Tibial artery (tissue), 4 donors: ENCODE measurements around the gene RAB9A.

Experiments used
- DNase-seq, 2 donors: peaks; one replicate each; pipeline ENCODE4 v3.0.0-alpha.2; 2019
- H3K27ac ChIP-seq, 2 donors: fragments of 200-600 bp; sonication (generic) in 1 of 2; 1 replicate in 1 of 2; 2 replicates in 1 of 2; pipeline ENCODE4 v1.5.1; 2018 to 2019; ENCODE audit warnings: mild to moderate bottlenecking in 1 of 2
- H3K27me3 ChIP-seq, 2 donors: fragments of 200-600 bp; sonication (generic) in 1 of 2; one replicate each; pipeline versions ENCODE4 v1.5.1 to v1.6.0; 2016 to 2019
- H3K36me3 ChIP-seq, 3 donors: fragments of 200-600 bp; sonication (generic) in 2 of 3; one replicate each; pipeline ENCODE4 v1.5.1; 2016 to 2019; ENCODE audit warnings: mild to moderate bottlenecking in 2 of 3
- H3K4me1 ChIP-seq, 4 donors: fragments of 200-600 bp; sonication (generic) in 2 of 4; 1 replicate in 3 of 4; 2 replicates in 1 of 4; pipeline ENCODE4 v1.5.1; 2016 to 2019
- H3K4me3 ChIP-seq, 2 donors: fragments of 200-600 bp; sonication (generic) in 1 of 2; 1 replicate in 1 of 2; 2 replicates in 1 of 2; pipeline ENCODE4 v1.5.1; 2018 to 2019; ENCODE audit warnings: mild to moderate bottlenecking in 2 of 2
- H3K9me3 ChIP-seq, 3 donors: fragments of 200-600 bp; sonication (generic) in 1 of 3; one replicate each; pipeline ENCODE4 v1.5.1; 2016 to 2019
- CTCF ChIP-seq, 2 experiments: fragments of 200-600 bp in 1 of 2; fragments of 450-650 bp in 1 of 2; IDR thresholded peaks; one replicate each; pipeline ENCODE4 v1.5.1; 2017 to 2019; ENCODE audit warnings: antibody characterized with exemption in 2 of 2, mild to moderate bottlenecking in 1 of 2, moderate library complexity in 1 of 2
- intact Hi-C: fragments of 100-400 bp; cut with DNase I; formaldehyde crosslinking; loops from one replicate; pipeline ENCODE4 v1.15.0; 2023; ENCODE audit warnings: low total_unique reads

The RAB9A gene

GRCh38 chrX:13750204-13750603, 61.3 kb downstream of the RAB9A start:
- no peak for DNase-seq
- no peaks in the 10 kb centered on the region for H3K9me3 ChIP-seq
- H3K27me3 ChIP-seq: no peaks in the 10 kb centered on the region
- TF ChIP-seq CTCF (IDR thresholded peaks at IDR 0.05): peak; percentile 51 to 57
- H3K36me3 ChIP-seq: peaks cover 0 to 64% (median 19%) of the 10 kb centered on the region in 3 donors
- no peak overlapping the region for H3K4me3 ChIP-seq
- no peaks in the 10 kb centered on the region for H3K4me1 ChIP-seq
- intact Hi-C loops: loop anchor here (2.0 to 5.0 kb wide), 2 partner anchors 52 to 281 kb away; no protein-coding TSS in a partner anchor
- H3K27ac ChIP-seq: no peak overlapping the region

- Histone ChIP-seq H3K9me3 (no peaks in the 10 kb centered on the region), H3K4me3 (no peak overlapping the region), H3K36me3 (peaks cover 0 to 62% (median 19%) of the 10 kb centered on the region in 3 donors), H3K4me1 (no peaks in the 10 kb centered on the region), H3K27me3 (no peaks in the 10 kb centered on the region), H3K27ac (no peak overlapping the region)
- DNase-seq: no peak
- no peak for TF ChIP-seq CTCF (IDR thresholded peaks at IDR 0.05)
- intact Hi-C loops: loop anchor here (2.0 to 5.0 kb wide), 2 partner anchors 51 to 280 kb away; no protein-coding TSS in a partner anchor
Observed at GRCh38 chrX:13750812-13751211, 61.9 kb downstream of the RAB9A start.

- intact Hi-C loops: loop anchor here (5.0 kb wide), 1 partner anchor 50 kb away; no protein-coding TSS in a partner anchor
Observed at GRCh38 chrX:13752141-13752540, 63.2 kb downstream of the RAB9A start.

DNA sequence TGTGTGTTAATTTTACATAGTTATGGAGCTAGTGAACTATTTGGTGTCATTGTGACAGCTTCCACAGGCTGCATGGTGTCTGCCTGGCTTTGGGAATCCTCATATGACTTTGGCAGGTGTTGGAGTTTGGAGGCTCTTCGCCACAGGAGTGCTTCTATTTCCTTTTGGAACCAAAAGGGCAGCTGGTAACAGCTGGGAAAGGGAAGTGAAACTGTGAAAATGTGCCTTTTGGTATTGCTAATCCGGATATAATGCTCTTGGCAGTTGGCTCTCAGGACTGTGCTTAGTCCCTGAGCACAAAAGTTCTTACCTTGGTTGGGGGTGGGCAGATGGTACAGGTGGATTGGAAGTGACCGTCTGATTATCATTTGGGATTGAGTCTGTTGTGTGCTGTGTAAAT, 63.7 kb downstream of the RAB9A start:
- Histone ChIP-seq H3K9me3 (no peaks in the 10 kb centered on the region), H3K27me3 (no peaks in the 10 kb centered on the region), H3K4me3 (no peak overlapping the region), H3K36me3 (peaks cover 0 to 63% (median 31%) of the 10 kb centered on the region in 3 donors), H3K27ac (no peak overlapping the region), H3K4me1 (no peaks in the 10 kb centered on the region)
- TF ChIP-seq CTCF (IDR thresholded peaks at IDR 0.05): no peak
- intact Hi-C loops: loop anchor here (5.0 kb wide), 1 partner anchor 50 kb away; no protein-coding TSS in a partner anchor
- DNase-seq: no peak

More at GRCh38 chrX:13752141-13752540, 63.2 kb downstream of the RAB9A start:
- Histone ChIP-seq H3K4me3 (no peak overlapping the region), H3K36me3 (peaks cover 0 to 63% (median 26%) of the 10 kb centered on the region in 3 donors), H3K27ac (no peak overlapping the region), H3K4me1 (no peaks in the 10 kb centered on the region), H3K9me3 (no peaks in the 10 kb centered on the region), H3K27me3 (no peaks in the 10 kb centered on the region)
- DNase-seq: no peak
- no peak for TF ChIP-seq CTCF (IDR thresholded peaks at IDR 0.05)

GRCh38 chrX:13754765-13755164, 65.8 kb downstream of the RAB9A start:
- no peak for TF ChIP-seq CTCF (IDR thresholded peaks at IDR 0.05)
- Histone ChIP-seq H3K27me3 (no peaks in the 10 kb centered on the region), H3K27ac (no peak overlapping the region), H3K9me3 (no peaks in the 10 kb centered on the region), H3K4me3 (no peak overlapping the region), H3K36me3 (peaks cover 0 to 71% (median 43%) of the 10 kb centered on the region in 3 donors), H3K4me1 (no peaks in the 10 kb centered on the region)
- DNase-seq: no peak
- intact Hi-C loops: loop anchor here (5.0 kb wide), 1 partner anchor 48 kb away; no protein-coding TSS in a partner anchor
